Measurements from ENCODE around the gene MMP28. TPM values are rescaled to one million over a fixed set of nuclear protein-coding genes. Genes with fewer than 3 reads are reported as not detected.

MMP28 gene
- total and polyA plus RNA-seq, 2 donors (not counting 1 experiment from before 2014, with no cell fraction given): 0.15 to 2.0 TPM

- H3K27me3 ChIP-seq (replicated peaks in 1 of 4; ENCODE audit: control extremely low read depth in 1 of 4, control insufficient read depth in 3 of 4, insufficient read depth in 4 of 4, low read length in 3 of 4): no peaks in the 10 kb centered on the region
- H3K27ac ChIP-seq (ENCODE audit: low read length in 2 of 2): no peak overlapping the region
- ChIA-PET CTCF (interaction anchor here (0.5 to 2.7 kb wide), 5 partner anchors 10 to 1715 kb away, joined by 3 to 19 read pairs (median 3); partner anchors contain the start of gene TAF15), POLR2A (no interaction called here)
- H4K20me1 ChIP-seq (ENCODE audit: control insufficient read depth, insufficient read depth, low read length, poor library complexity, severe bottlenecking): peaks cover 57% of the 10 kb centered on the region
- Mint-ChIP-seq H3K4me1 (peaks cover 20% of the 10 kb centered on the region), H3K4me3 (no peak overlapping the region), H3K9me3 (ENCODE audit: insufficient read depth) (no peaks in the 10 kb centered on the region), H3K27ac (no peak overlapping the region), H3K27me3 (no peaks in the 10 kb centered on the region)
- TF ChIP-seq EZH2 (IDR thresholded peaks at IDR 0.05; ENCODE audit: borderline replicate concordance, insufficient read depth, low read depth, low read length, poor library complexity, severe bottlenecking): no peak
- TF ChIP-seq, protein P1, sequence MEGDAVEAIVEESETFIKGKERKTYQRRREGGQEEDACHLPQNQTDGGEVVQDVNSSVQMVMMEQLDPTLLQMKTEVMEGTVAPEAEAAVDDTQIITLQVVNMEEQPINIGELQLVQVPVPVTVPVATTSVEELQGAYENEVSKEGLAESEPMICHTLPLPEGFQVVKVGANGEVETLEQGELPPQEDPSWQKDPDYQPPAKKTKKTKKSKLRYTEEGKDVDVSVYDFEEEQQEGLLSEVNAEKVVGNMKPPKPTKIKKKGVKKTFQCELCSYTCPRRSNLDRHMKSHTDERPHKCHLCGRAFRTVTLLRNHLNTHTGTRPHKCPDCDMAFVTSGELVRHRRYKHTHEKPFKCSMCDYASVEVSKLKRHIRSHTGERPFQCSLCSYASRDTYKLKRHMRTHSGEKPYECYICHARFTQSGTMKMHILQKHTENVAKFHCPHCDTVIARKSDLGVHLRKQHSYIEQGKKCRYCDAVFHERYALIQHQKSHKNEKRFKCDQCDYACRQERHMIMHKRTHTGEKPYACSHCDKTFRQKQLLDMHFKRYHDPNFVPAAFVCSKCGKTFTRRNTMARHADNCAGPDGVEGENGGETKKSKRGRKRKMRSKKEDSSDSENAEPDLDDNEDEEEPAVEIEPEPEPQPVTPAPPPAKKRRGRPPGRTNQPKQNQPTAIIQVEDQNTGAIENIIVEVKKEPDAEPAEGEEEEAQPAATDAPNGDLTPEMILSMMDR (IDR thresholded peaks at IDR 0.05): no peak
- no CpG with 5 or more reads among the region's 1 CpG for WGBS (ENCODE audit: insufficient coverage)
- H3K4me2 ChIP-seq (replicated peaks; ENCODE audit: low read depth, low read length, poor library complexity, severe bottlenecking): no peak overlapping the region
- no peak overlapping the region for H2AFZ ChIP-seq (ENCODE audit: insufficient read depth, low read depth, low read length, poor library complexity, severe bottlenecking)
- H3K79me2 ChIP-seq (ENCODE audit: control insufficient read depth, insufficient read depth, low read length): peaks cover 51% of the 10 kb centered on the region
- H3K4me1 ChIP-seq (ENCODE audit: control insufficient read depth in 2 of 2, insufficient read depth in 2 of 2, low read length in 2 of 2): no peaks in the 10 kb centered on the region
- ATAC-seq (ENCODE audit: low read depth) (no peak), DNase-seq (no peak)
- no peak overlapping the region for H3K9ac ChIP-seq (ENCODE audit: low read length)
- H3K4me3 ChIP-seq (ENCODE audit: control extremely low read depth in 1 of 5, extremely low read depth in 1 of 5, insufficient read depth in 1 of 5, low read depth in 2 of 5, low read length in 4 of 5): no peak overlapping the region
- peaks cover 28 to 70% of the 10 kb centered on the region in 2 experiments for H3K36me3 ChIP-seq (replicated peaks in 1 of 2; ENCODE audit: control extremely low read depth in 1 of 2, control insufficient read depth in 1 of 2, extremely low read depth in 1 of 2, insufficient read depth in 2 of 2, low read length in 1 of 2)
- intact Hi-C loops (cut with micrococcal nuclease): no loop called here
- H3K9me3 ChIP-seq (ENCODE audit: control extremely low read depth in 1 of 3, control insufficient read depth in 2 of 3, insufficient read depth in 1 of 3, low read length in 2 of 3): no peaks in the 10 kb centered on the region
Measured at GRCh38 chr17:35819455-35819854, 24.0 kb upstream of the MMP28 start.

DNA sequence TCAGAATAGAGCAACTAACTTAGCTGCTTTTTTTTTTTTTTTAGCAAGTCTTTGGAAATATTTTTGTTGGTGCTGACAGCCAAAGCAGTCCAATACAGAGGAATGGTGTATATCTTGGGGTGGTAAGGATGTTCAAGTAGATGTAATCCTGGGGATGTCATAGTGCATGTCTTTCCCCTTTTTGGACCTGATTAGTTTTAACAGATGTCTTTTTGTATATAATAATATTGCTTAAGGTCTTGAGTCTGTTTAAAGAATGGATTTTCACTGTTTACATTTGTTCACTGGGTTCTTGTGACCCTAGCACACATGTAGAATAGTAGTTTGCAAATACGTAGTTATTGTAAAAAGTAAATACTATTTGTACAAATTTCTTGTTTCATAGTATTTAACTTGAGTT, 21.8 kb upstream of the MMP28 start:
- H2AFZ ChIP-seq (ENCODE audit: insufficient read depth, low read depth, low read length, poor library complexity, severe bottlenecking): no peak overlapping the region
- ChIA-PET CTCF (interaction anchor here (0.7 to 2.9 kb wide), 5 partner anchors 8 to 70 kb away, joined by 3 to 16 read pairs (median 3); partner anchors contain the start of gene TAF15), POLR2A (no interaction called here)
- no peaks in the 10 kb centered on the region for H3K9me3 Mint-ChIP-seq (ENCODE audit: insufficient read depth)
- H3K9me3 ChIP-seq (ENCODE audit: control extremely low read depth in 1 of 3, control insufficient read depth in 2 of 3, insufficient read depth in 1 of 3, low read length in 2 of 3): no peaks in the 10 kb centered on the region
- H3K4me1 ChIP-seq (ENCODE audit: control insufficient read depth in 2 of 2, insufficient read depth in 2 of 2, low read length in 2 of 2): peaks cover 0 to 3% of the 10 kb centered on the region in 2 donors
- peaks cover 67% of the 10 kb centered on the region for H4K20me1 ChIP-seq (ENCODE audit: control insufficient read depth, insufficient read depth, low read length, poor library complexity, severe bottlenecking)
- peaks cover 73% of the 10 kb centered on the region for H3K79me2 ChIP-seq (ENCODE audit: control insufficient read depth, insufficient read depth, low read length)
- intact Hi-C loops (cut with micrococcal nuclease): no loop called here
- no peaks in the 10 kb centered on the region for H3K27me3 Mint-ChIP-seq
- H3K4me3 Mint-ChIP-seq: no peak overlapping the region
- no peak overlapping the region for H3K4me2 ChIP-seq (replicated peaks; ENCODE audit: low read depth, low read length, poor library complexity, severe bottlenecking)
- H3K36me3 ChIP-seq (replicated peaks in 1 of 2; ENCODE audit: control extremely low read depth in 1 of 2, control insufficient read depth in 1 of 2, extremely low read depth in 1 of 2, insufficient read depth in 2 of 2, low read length in 1 of 2): peaks cover 20 to 50% of the 10 kb centered on the region in 2 experiments
- no peak for DNase-seq
- TF ChIP-seq, protein P1 (IDR thresholded peaks at IDR 0.05): no peak
- H3K4me1 Mint-ChIP-seq: peaks cover 30% of the 10 kb centered on the region
- H3K27ac ChIP-seq (ENCODE audit: low read length in 2 of 2): no peak overlapping the region
- no peak overlapping the region for H3K27ac Mint-ChIP-seq
- no peaks in the 10 kb centered on the region for H3K27me3 ChIP-seq (replicated peaks in 1 of 4; ENCODE audit: control extremely low read depth in 1 of 4, control insufficient read depth in 3 of 4, insufficient read depth in 4 of 4, low read length in 3 of 4)
- H3K4me3 ChIP-seq (ENCODE audit: control extremely low read depth in 1 of 5, extremely low read depth in 1 of 5, insufficient read depth in 1 of 5, low read depth in 2 of 5, low read length in 4 of 5): no peak overlapping the region
- WGBS (ENCODE audit: insufficient coverage): no CpG with 5 or more reads among the region's 1 CpG
- ATAC-seq (ENCODE audit: low read depth): no peak
- H3K9ac ChIP-seq (ENCODE audit: low read length): no peak overlapping the region
